Fibroblast of lung (primary cell): Measurements from ENCODE around the gene PLCG2.

Experiments
- EZH2 ChIP-seq: IDR thresholded peaks from 2 replicates; pipeline ENCODE4 v1.5.1; 2012; ENCODE audit warnings: low read length, control low read depth, mild to moderate bottlenecking; ENCODE audit errors: missing control alignments
- TF ChIP-seq, protein P1 (sequence below), 2 donors: IDR thresholded peaks in 1 of 2; conservative IDR thresholded peaks in 1 of 2; 1 replicate in 1 of 2; 2 replicates in 1 of 2; pipeline ENCODE4 v1.5.1; 2011 to 2012; ENCODE audit warnings: low read length in 2 of 2, control low read depth in 1 of 2, inconsistent platforms in 1 of 2, low read depth in 1 of 2, mild to moderate bottlenecking in 1 of 2

DNA sequence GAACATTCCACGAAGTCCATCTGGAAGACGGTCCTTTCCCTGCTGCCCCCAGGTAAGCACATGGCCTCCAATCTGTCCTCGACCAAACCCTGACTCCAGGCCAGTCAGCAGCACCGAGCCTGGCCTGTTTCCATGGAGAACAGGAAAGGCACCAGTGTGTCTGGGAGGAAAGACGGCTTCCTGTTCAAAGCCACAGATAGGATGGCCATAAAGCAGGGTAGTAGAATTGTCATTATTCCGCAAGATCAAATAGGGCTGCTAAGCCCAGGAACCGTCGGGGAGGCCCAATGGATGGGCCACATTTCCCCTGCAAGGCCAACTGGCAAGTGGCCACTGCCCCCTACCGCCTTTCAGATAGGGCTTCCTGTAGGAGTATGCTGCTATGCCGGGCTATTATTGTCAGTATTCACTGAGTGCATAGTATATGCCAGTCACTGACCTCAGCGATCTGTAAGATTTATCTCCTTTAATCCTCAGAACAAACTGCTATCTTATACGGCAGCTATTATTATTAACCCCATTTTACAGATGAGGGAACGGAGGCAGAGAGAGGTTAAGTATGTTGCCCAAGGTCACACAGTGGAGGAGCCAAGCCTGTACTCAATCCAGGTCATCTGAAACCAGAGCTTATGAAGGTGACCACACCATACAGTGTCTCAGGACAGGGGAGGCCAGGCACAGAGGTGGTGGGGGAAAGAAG is 23.0 kb upstream of the PLCG2 start:
- TF ChIP-seq, protein P1, sequence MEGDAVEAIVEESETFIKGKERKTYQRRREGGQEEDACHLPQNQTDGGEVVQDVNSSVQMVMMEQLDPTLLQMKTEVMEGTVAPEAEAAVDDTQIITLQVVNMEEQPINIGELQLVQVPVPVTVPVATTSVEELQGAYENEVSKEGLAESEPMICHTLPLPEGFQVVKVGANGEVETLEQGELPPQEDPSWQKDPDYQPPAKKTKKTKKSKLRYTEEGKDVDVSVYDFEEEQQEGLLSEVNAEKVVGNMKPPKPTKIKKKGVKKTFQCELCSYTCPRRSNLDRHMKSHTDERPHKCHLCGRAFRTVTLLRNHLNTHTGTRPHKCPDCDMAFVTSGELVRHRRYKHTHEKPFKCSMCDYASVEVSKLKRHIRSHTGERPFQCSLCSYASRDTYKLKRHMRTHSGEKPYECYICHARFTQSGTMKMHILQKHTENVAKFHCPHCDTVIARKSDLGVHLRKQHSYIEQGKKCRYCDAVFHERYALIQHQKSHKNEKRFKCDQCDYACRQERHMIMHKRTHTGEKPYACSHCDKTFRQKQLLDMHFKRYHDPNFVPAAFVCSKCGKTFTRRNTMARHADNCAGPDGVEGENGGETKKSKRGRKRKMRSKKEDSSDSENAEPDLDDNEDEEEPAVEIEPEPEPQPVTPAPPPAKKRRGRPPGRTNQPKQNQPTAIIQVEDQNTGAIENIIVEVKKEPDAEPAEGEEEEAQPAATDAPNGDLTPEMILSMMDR (conservative IDR thresholded peaks at IDR 0.05 in 1 of 2, IDR thresholded peaks at IDR 0.05 in 1 of 2; ENCODE audit: low read depth in 1 of 2, low read length in 2 of 2), result no peak
- TF ChIP-seq EZH2, result no peak
